Upper lobe of left lung (tissue), 4 donors: ENCODE results near the gene PRKAA2.

Experiments
- POLR2A ChIP-seq, 4 donors: fragments of 450-650 bp; IDR thresholded peaks; one replicate each; pipeline ENCODE4 v1.5.1; 2016 to 2017; ENCODE audit warnings: antibody characterized with exemption in 4 of 4, mild to moderate bottlenecking in 2 of 4
- TF ChIP-seq, protein P1 (sequence below), 6 experiments: fragments of 450-650 bp in 4 of 6; fragments of 200-600 bp in 2 of 6; sonication (generic) in 2 of 6; IDR thresholded peaks; one replicate each; pipeline ENCODE4 v1.5.1; 2016 to 2019; ENCODE audit warnings: antibody characterized with exemption in 6 of 6

DNA sequence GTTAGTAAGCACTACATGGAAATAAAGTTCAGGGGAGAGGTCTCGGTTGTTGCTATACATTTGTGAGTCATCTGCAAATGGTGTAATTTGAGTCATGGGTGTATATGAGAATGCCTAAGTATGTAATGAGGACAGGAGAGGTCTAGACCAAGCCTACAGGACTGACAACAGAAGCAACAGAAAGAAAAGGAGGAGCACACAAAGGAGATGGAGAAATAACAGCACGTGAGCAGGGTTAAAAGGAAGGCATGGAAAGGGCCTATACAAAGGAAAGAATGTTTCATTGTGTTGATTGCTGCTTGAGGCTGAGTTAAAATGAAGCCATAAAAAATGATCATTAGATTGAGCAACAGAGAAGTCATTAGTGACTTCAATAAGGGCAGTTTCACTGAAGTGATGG lies 28.0 kb upstream of the PRKAA2 start:
- TF ChIP-seq, protein P1, sequence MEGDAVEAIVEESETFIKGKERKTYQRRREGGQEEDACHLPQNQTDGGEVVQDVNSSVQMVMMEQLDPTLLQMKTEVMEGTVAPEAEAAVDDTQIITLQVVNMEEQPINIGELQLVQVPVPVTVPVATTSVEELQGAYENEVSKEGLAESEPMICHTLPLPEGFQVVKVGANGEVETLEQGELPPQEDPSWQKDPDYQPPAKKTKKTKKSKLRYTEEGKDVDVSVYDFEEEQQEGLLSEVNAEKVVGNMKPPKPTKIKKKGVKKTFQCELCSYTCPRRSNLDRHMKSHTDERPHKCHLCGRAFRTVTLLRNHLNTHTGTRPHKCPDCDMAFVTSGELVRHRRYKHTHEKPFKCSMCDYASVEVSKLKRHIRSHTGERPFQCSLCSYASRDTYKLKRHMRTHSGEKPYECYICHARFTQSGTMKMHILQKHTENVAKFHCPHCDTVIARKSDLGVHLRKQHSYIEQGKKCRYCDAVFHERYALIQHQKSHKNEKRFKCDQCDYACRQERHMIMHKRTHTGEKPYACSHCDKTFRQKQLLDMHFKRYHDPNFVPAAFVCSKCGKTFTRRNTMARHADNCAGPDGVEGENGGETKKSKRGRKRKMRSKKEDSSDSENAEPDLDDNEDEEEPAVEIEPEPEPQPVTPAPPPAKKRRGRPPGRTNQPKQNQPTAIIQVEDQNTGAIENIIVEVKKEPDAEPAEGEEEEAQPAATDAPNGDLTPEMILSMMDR (IDR thresholded peaks at IDR 0.05), result no peak
- no peak for TF ChIP-seq POLR2A (IDR thresholded peaks at IDR 0.05)
